ENCODE results near the gene CRTAP. TPM values are rescaled to one million over a fixed set of nuclear protein-coding genes. Genes with fewer than 3 reads are reported as not detected.
A peak's percentile ranks its signal among the peaks of the same experiment; 100 is the strongest.
"Not testable (repeated sequence)": the region's sequence is repeated elsewhere in the genome, so short reads cannot be mapped to it uniquely, and the experiment has no call there.

The CRTAP gene
- 10 to 100 TPM; 40.9 to 42.6 TPM for total RNA-seq

- H3K9me3 Mint-ChIP-seq = no peaks in the 10 kb centered on the region
- peaks cover 43% of the 10 kb centered on the region for H3K4me1 Mint-ChIP-seq
- peak within 1 kb of the TSS; percentile 74 for H3K27ac Mint-ChIP-seq
- ChIA-PET CTCF (interaction anchor here (0.9 to 1.9 kb wide), 11 partner anchors 9 to 544 kb away, joined by 3 to 7 read pairs (median 4); partner anchors contain the start of gene DYNC1LI1), POLR2A (interaction anchor here (0.9 to 1.8 kb wide), 4 partner anchors 17 to 327 kb away, joined by 3 to 7 read pairs (median 4); partner anchors contain the start of genes GLB1 and TMPPE)
- peak; percentile 85 for DNase-seq
- H3K36me3 Mint-ChIP-seq (ENCODE audit: low read depth) = no peaks in the 10 kb centered on the region
- H3K27me3 Mint-ChIP-seq = no peaks in the 10 kb centered on the region
- peak within 1 kb of the TSS; percentile 79 for H3K4me3 Mint-ChIP-seq
These were observed at the start of gene CRTAP for GRCh38 chr3:33113772-33114621. Gene CRTAP (plus strand): TSS chr3:33114014. CDS start chr3:33114078, 64 bp downstream.

- peaks cover 1% of the 10 kb centered on the region for H3K27me3 Mint-ChIP-seq
- H3K4me1 Mint-ChIP-seq = peaks cover 82% of the 10 kb centered on the region
- ChIA-PET CTCF (interaction anchor here (0.8 to 6.1 kb wide), 8 partner anchors 10 to 118 kb away, joined by 3 to 76 read pairs (median 4); no protein-coding TSS in a partner anchor), POLR2A (interaction anchor here (0.9 to 2.8 kb wide), 2 partner anchors 9 to 19 kb away, joined by 3 to 10 read pairs; no protein-coding TSS in a partner anchor)
- peak overlapping the region; percentile 28 for H3K27ac Mint-ChIP-seq
- DNase-seq = peak; percentile 55
- H3K4me3 Mint-ChIP-seq = no peak overlapping the region
- no peaks in the 10 kb centered on the region for H3K9me3 Mint-ChIP-seq
- peaks cover 60% of the 10 kb centered on the region for H3K36me3 Mint-ChIP-seq (ENCODE audit: low read depth)
These were observed 48.9 kb upstream of the CRTAP start for GRCh38 chr3:33064929-33065328.

GRCh38 chr3:33067484-33067883, 46.3 kb upstream of the CRTAP start:
- POLR2A ChIA-PET = interaction anchor here (1.2 to 1.6 kb wide), 4 partner anchors 15 to 118 kb away, joined by 3 read pairs; no protein-coding TSS in a partner anchor
- Mint-ChIP-seq H3K4me1 (peaks cover 81% of the 10 kb centered on the region), H3K27ac (peak overlapping the region; percentile 58), H3K4me3 (no peak overlapping the region), H3K36me3 (ENCODE audit: low read depth) (peaks cover 56% of the 10 kb centered on the region), H3K9me3 (no peaks in the 10 kb centered on the region), H3K27me3 (peaks cover 2% of the 10 kb centered on the region)
- peak; percentile 44 for DNase-seq
- CTCF ChIA-PET = interaction anchor here (0.6 to 9.1 kb wide), 7 partner anchors 15 to 118 kb away, joined by 3 to 180 read pairs (median 6); partner anchors contain the start of gene CCR4

GRCh38 chr3:33069862-33070261, 44.0 kb upstream of the CRTAP start:
- not testable (repeated sequence) for H3K27me3 Mint-ChIP-seq, H3K27ac Mint-ChIP-seq, H3K9me3 Mint-ChIP-seq, H3K4me3 Mint-ChIP-seq, DNase-seq
- ChIA-PET CTCF (interaction anchor here (0.7 to 9.1 kb wide), 11 partner anchors 8 to 303 kb away, joined by 3 to 180 read pairs (median 4); partner anchors contain the start of gene CCR4), POLR2A (interaction anchor here (1.1 to 2.6 kb wide), 5 partner anchors 9 to 102 kb away, joined by 4 to 10 read pairs (median 5); no protein-coding TSS in a partner anchor)
- Mint-ChIP-seq H3K36me3 (ENCODE audit: low read depth) (peaks cover 50% of the 10 kb centered on the region), H3K4me1 (peaks cover 70% of the 10 kb centered on the region)

- POLR2A ChIA-PET = interaction anchor here (0.6 to 3.0 kb wide), 9 partner anchors 9 to 118 kb away, joined by 4 to 10 read pairs (median 5); no protein-coding TSS in a partner anchor
- no peak overlapping the region for H3K4me3 Mint-ChIP-seq
- H3K27ac Mint-ChIP-seq = peak overlapping the region; percentile 22
- peaks cover 2% of the 10 kb centered on the region for H3K27me3 Mint-ChIP-seq
- no peaks in the 10 kb centered on the region for H3K9me3 Mint-ChIP-seq
- CTCF ChIA-PET = interaction anchor here (0.7 to 9.1 kb wide), 12 partner anchors 10 to 121 kb away, joined by 3 to 180 read pairs (median 4); partner anchors contain the start of gene CCR4
- H3K36me3 Mint-ChIP-seq (ENCODE audit: low read depth) = peaks cover 53% of the 10 kb centered on the region
- peaks cover 68% of the 10 kb centered on the region for H3K4me1 Mint-ChIP-seq
- no peak for DNase-seq
These were observed 42.6 kb upstream of the CRTAP start for GRCh38 chr3:33071181-33071580.

- ChIA-PET POLR2A (interaction anchor here (0.9 to 3.0 kb wide), 6 partner anchors 9 to 119 kb away, joined by 4 to 9 read pairs (median 5); no protein-coding TSS in a partner anchor), CTCF (interaction anchor here (0.8 to 9.1 kb wide), 11 partner anchors 8 to 122 kb away, joined by 3 to 180 read pairs (median 4); partner anchors contain the start of gene CCR4)
- Mint-ChIP-seq H3K9me3 (no peaks in the 10 kb centered on the region), H3K4me3 (no peak overlapping the region), H3K36me3 (ENCODE audit: low read depth) (peaks cover 55% of the 10 kb centered on the region), H3K27ac (no peak overlapping the region), H3K27me3 (peaks cover 2% of the 10 kb centered on the region), H3K4me1 (peaks cover 66% of the 10 kb centered on the region)
- DNase-seq = no peak
These were observed 41.9 kb upstream of the CRTAP start for GRCh38 chr3:33071946-33072345.

GRCh38 chr3:33074217-33075067, 39.4 kb upstream of the CRTAP start:
- CTCF ChIA-PET = interaction anchor here (0.6 to 9.1 kb wide), 43 partner anchors 8 to 332 kb away, joined by 3 to 180 read pairs (median 5); partner anchors contain the start of genes CCR4 and CRTAP
- Mint-ChIP-seq H3K27me3 (peaks cover 2% of the 10 kb centered on the region), H3K9me3 (no peaks in the 10 kb centered on the region), H3K4me3 (no peak overlapping the region), H3K4me1 (peaks cover 51% of the 10 kb centered on the region), H3K27ac (no peak overlapping the region), H3K36me3 (ENCODE audit: low read depth) (peaks cover 35% of the 10 kb centered on the region)
- POLR2A ChIA-PET = interaction anchor here (1.6 to 2.9 kb wide), 6 partner anchors 10 to 126 kb away, joined by 4 to 11 read pairs (median 8); partner anchors contain the start of genes GLB1 and TMPPE
- DNase-seq = peak; percentile 75

GRCh38 chr3:33075995-33076394, 37.8 kb upstream of the CRTAP start:
- no peaks in the 10 kb centered on the region for H3K9me3 Mint-ChIP-seq
- H3K4me3 Mint-ChIP-seq = no peak overlapping the region
- no peak overlapping the region for H3K27ac Mint-ChIP-seq
- POLR2A ChIA-PET = interaction anchor here (0.7 to 2.9 kb wide), 3 partner anchors 20 to 365 kb away, joined by 3 to 11 read pairs (median 4); partner anchors contain the start of genes GLB1, TMPPE and UBP1
- peaks cover 42% of the 10 kb centered on the region for H3K4me1 Mint-ChIP-seq
- no peak for DNase-seq
- H3K27me3 Mint-ChIP-seq = no peaks in the 10 kb centered on the region
- CTCF ChIA-PET = interaction anchor here (0.7 to 9.1 kb wide), 10 partner anchors 10 to 291 kb away, joined by 3 to 180 read pairs (median 14); partner anchors contain the start of genes CCR4 and CRTAP
- H3K36me3 Mint-ChIP-seq (ENCODE audit: low read depth) = peaks cover 31% of the 10 kb centered on the region

- no peak for DNase-seq
- Mint-ChIP-seq H3K4me1 (peaks cover 32% of the 10 kb centered on the region), H3K36me3 (ENCODE audit: low read depth) (peaks cover 21% of the 10 kb centered on the region), H3K27ac (no peak overlapping the region), H3K27me3 (no peaks in the 10 kb centered on the region), H3K4me3 (no peak overlapping the region), H3K9me3 (no peaks in the 10 kb centered on the region)
- ChIA-PET POLR2A (no interaction called here), CTCF (interaction anchor here (3.3 kb wide), 1 partner anchor 130 kb away, joined by 9 read pairs; no protein-coding TSS in a partner anchor)
These were observed 36.9 kb upstream of the CRTAP start for GRCh38 chr3:33076952-33077351.

- no peak overlapping the region for H3K4me3 Mint-ChIP-seq
- H3K4me1 Mint-ChIP-seq = peaks cover 28% of the 10 kb centered on the region
- ChIA-PET POLR2A (no interaction called here), CTCF (interaction anchor here (0.7 to 3.3 kb wide), 2 partner anchors 29 to 131 kb away, joined by 3 to 9 read pairs; no protein-coding TSS in a partner anchor)
- peaks cover 21% of the 10 kb centered on the region for H3K36me3 Mint-ChIP-seq (ENCODE audit: low read depth)
- H3K27me3 Mint-ChIP-seq = no peaks in the 10 kb centered on the region
- no peak overlapping the region for H3K27ac Mint-ChIP-seq
- no peaks in the 10 kb centered on the region for H3K9me3 Mint-ChIP-seq
- no peak for DNase-seq
These were observed 35.8 kb upstream of the CRTAP start for GRCh38 chr3:33077976-33078375.

GRCh38 chr3:33079813-33080212, 34.0 kb upstream of the CRTAP start:
- CTCF ChIA-PET = interaction anchor here (3.3 kb wide), 1 partner anchor 132 kb away, joined by 9 read pairs; no protein-coding TSS in a partner anchor
- peaks cover 20% of the 10 kb centered on the region for H3K4me1 Mint-ChIP-seq
- POLR2A ChIA-PET = not testable (repeated sequence)

GRCh38 chr3:33081812-33082211, 32.0 kb upstream of the CRTAP start:
- no peaks in the 10 kb centered on the region for H3K9me3 Mint-ChIP-seq
- DNase-seq = no peak
- no peaks in the 10 kb centered on the region for H3K27me3 Mint-ChIP-seq
- peaks cover 16% of the 10 kb centered on the region for H3K36me3 Mint-ChIP-seq (ENCODE audit: low read depth)
- CTCF ChIA-PET = interaction anchor here (1.7 kb wide), 1 partner anchor 50 kb away, joined by 5 read pairs; no protein-coding TSS in a partner anchor
- peaks cover 11% of the 10 kb centered on the region for H3K4me1 Mint-ChIP-seq
- H3K4me3 Mint-ChIP-seq = no peak overlapping the region
- H3K27ac Mint-ChIP-seq = no peak overlapping the region
- POLR2A ChIA-PET = no interaction called here

More at GRCh38 chr3:33079813-33080212, 34.0 kb upstream of the CRTAP start:
- H3K36me3 Mint-ChIP-seq (ENCODE audit: low read depth) = peaks cover 22% of the 10 kb centered on the region
- DNase-seq, H3K9me3 Mint-ChIP-seq, H3K27ac Mint-ChIP-seq, H3K4me3 Mint-ChIP-seq, H3K27me3 Mint-ChIP-seq: not testable (repeated sequence)
